ENCODE measurements around the gene LIMCH1.

LIMCH1 gene

DNA sequence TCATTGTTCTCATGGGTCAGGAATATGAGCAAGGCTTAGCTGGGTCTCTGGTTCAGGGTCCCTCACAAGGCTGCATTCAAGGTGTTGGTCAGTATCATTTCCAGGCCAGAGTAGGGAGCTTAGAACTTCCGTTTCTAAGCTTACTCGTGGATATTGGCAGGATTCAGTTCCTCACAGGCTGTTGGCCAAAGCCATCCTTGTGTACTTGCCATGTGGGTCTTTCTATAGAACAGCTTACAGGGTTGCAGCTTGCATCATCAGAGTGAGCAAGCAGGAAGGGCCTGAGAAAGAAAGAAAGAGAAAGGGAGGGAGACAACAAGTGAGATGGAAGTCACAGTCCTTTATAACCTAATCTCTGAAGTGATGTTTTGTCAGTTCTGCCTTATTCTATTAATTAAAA is 5.1 kb upstream of the LIMCH1 start:
- no peak for DNase-seq

DNA sequence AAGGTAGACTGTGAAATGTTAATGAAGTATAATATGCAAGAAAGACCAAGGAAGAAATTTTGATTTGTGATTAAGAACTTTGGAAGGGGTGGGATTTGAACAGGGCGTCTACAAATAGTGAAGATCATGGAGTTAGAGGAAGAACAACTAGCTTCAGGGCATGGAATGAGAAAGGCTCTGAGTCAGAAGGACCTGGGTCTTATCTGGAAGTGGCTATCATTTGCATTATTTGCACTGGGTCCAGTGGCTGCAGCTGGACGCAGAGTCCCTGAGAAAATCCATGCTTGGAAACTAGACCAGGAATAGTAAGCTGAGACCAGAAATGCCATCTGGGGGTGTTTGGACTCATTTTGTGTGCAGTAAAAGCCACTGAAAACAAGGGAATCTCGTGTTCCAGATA is 4.3 kb upstream of the LIMCH1 start:
- DNase-seq = no peak

GRCh38 chr4:41534404-41534803 is 3.6 kb upstream of the LIMCH1 start:
- no peak for DNase-seq

- DNase-seq = no peak
These were observed 2.0 kb upstream of the LIMCH1 start for GRCh38 chr4:41535911-41536371.

DNA sequence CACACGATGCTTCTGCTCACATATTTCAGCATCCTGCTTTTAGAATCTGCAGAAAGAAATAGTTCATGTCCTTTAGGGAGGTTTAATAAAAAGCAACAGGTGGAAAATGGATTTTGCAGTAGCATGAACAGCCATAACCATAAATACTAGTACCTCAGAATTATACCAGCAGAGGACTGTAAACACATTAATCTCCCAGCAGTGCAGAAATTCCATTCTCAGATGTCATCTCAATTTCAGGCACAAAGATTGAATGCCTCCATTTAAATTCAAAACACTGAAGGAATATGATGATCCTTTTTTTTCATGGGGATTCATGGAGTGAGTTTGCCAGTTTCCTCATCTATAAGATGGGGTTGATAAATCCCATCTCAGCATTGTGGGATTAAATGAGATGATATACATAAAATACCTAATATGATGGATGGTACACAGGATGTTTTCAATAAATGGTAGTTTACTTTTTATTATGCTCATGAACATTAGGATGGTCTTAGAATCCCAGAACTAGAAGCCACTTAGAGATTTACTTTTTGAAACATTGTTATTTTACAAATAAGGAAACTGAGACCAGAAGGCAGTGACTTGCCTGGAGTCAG is 566 bp upstream of the LIMCH1 start:
- DNase-seq = no peak

DNA sequence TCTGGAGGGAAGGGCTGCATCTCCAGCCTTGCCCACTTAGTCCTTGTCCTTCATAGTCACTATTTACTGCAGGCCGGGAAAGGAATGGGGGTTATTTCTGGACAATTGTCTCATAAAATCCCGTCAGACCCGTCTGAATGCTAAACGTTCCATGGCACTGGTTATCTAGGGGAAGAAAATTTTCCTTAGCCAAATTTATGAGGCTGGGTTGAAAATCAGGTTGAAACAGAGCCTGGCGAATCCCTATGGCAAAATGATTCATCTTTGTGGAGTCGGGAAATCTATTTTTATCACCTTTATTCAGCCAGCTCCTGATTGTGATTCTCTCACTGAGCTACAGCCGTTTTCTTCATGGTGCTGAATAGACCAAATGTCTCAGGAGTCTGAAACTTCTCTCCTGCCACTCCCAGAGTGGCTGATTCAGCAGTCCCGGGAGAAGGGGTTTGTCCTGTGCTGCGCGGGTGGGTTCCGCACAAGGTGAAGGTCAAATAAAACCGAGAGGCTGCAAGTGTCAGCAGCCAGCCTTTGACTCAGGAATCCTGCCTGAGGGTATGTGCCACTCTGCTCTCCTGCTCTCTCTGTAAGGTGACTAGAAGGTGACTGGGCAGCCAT is 1.0 kb downstream of the LIMCH1 start:
- DNase-seq = no peak

DNA sequence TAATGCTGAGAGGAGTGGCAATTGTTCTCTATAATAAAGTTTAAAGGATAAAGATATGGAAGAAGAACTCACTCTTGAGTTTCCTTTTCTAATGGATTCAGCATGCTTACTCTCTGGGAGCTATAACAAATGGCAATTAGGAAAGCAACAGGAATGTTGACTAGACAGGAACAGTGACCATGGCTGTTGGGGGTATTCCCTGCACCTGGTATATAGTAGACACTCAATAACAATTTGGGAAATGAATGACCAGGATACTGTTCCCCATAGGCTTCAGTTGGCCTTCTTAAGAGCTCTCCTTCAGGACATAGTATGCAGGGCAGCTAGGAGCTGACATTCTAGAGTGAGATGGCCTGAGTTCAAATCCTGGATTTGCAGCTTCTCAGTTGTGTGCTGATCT is 1.8 kb downstream of the LIMCH1 start:
- DNase-seq = no peak

DNA sequence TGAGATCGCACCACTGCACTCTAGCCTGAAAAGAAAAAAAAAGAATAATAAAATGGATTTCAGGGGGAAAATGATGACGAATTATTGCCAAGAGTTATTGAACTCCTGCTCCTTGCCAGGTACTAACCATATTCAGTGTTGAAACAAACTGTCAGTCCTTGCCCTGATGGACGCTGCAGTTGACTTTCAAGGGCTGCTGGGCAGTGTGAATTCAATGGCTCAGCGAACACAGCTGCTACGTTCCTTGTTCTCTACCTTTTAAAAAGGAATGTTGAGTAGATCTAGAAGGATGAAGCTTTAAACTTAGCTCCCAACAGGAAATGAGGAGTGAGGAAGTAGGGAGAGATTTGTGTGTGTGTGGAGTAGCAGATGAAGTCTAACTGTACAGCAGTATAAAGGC is 2.7 kb downstream of the LIMCH1 start:
- DNase-seq = no peak

GRCh38 chr4:41541687-41542094 is 3.7 kb downstream of the LIMCH1 start:
- no peak for DNase-seq

- DNase-seq = no peak
These were observed 4.7 kb downstream of the LIMCH1 start for GRCh38 chr4:41542526-41543275.

DNA sequence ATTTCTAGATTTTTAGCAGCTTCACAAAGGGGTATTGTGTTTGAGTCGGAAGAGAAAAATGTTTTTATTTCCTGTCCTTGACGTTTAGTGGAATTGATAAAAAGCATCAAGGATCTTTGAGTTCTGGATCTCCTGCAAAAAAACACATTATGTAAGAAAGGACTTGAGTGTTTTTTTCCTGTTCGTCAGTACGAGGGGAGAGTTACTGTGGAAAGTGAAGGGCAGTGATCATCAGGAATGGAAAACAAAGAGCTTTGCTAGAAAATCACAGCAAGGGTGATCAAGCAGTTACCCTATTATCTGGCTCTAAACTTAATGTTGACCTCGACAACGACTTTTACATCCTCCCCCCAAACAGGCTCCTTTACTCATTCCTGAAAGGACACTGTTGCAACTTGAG is 7.3 kb downstream of the LIMCH1 start:
- DNase-seq = no peak

- DNase-seq = no peak
These were observed 8.7 kb downstream of the LIMCH1 start for GRCh38 chr4:41546638-41547037.

DNA sequence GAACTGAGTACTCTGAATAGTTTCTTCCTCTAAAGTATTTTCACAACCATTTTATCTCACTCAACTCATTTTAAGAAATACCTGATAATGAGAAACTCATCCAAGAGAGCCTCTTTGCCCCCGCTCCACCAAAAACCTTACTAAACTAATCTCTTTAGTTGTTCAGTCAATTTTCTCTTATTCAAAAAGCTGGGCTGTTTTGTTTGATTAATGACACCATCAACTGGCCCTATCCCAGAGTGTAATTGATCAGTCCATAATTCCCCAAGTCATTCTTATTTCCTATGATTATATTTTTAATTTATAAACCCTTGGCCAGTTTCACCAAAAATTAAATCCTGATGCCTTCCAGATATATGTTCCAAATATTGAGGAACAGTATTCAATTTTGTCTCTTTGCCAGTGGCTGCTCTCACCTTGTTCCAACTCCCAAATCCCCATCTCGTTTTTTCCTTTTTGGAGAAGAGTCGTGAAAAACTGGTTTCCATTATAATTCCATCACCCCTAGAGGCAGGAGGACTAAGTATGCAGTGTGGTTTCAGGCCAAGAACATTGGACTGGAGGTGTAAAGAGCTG is 10.4 kb downstream of the LIMCH1 start:
- DNase-seq = no peak

DNA sequence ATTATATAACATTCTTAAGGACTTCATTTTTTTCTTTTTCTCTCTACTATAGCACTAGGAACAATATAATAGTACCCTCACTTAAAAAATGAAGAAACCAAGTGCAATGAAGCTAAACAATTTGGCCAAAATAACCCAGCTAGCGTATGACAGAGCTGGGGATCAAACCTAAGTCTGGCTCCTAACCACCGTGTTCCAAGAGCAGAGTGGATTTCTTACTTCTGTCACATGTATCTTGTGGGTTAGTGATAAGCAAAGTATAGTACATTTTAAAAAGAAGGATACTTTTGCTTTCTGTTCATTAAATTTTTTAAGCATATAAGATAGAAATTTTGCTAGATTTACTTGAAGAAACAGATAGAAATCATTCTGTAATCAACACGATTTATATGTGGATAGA is 11.5 kb downstream of the LIMCH1 start:
- DNase-seq = no peak

GRCh38 chr4:41550308-41550707 is 12.4 kb downstream of the LIMCH1 start:
- no peak for DNase-seq

DNA sequence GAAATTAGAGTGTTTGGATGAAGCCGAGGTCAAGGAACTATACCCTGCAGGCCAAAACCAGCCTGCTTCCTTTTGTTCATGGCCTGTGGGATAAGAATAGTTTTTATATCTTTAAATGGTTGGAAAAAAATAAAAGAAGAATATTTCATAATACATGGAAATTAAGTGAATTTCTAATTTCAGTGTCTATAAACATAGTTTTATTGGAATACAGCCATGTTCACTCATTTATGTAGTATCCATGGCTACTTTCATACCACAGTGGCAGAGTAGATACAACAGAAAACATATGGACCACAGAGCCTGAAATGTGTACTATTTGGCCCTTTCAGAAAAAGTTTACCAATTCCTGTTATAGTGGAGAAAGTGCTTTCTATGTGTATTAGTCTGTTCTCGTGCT is 13.6 kb downstream of the LIMCH1 start:
- DNase-seq = no peak

GRCh38 chr4:41554905-41555304 is 16.9 kb downstream of the LIMCH1 start:
- DNase-seq = no peak

DNA sequence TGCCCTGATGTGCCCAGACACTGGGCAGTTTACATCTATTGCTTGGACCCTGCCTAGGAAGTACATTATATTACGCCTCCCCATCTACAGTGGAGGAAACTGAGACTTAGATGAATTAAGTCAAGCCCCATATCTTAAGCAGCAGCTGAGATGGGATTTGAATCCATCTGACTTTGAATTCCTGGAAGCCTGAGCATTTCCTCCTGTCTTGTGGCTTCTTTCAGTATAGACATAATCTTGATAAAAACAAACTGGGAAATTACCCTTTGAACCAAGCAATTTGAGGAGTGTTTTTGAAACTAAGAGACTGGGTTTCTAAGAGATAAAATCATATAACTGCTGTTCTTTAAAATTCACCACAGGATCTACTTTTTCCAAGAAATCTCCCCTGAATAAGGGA is 18.6 kb downstream of the LIMCH1 start:
- DNase-seq = no peak

DNA sequence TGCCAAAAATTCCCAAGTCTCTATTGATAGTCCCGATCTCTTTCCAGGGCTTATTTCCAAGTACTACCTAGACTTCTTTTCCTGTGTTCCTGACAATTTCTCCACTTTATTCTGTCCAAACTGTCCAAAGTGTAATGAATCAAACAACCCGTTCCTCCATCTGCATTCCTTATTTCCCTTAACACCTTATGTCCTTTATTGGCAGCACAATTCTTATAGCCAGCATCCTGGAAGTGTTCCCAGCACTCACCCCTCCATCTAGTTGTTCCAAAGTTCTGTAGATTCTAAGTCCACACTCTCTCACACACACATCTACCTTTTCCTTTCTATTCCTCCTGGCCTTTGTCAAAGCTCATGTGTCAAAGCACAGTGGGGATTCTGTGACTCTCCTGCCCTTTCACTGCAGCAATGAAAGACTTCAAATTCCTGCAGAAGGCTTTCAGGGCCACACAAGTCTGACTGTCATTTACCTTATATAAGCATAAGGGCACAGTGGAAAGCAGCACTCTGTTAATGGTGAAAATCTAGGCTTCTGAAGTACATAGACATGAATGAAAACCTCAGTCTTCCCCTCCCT is 22.1 kb downstream of the LIMCH1 start:
- DNase-seq = no peak

- DNase-seq = no peak
These were observed 23.3 kb downstream of the LIMCH1 start for GRCh38 chr4:41561244-41561643.

GRCh38 chr4:41567186-41567585 is 29.2 kb downstream of the LIMCH1 start:
- DNase-seq = no peak

DNA sequence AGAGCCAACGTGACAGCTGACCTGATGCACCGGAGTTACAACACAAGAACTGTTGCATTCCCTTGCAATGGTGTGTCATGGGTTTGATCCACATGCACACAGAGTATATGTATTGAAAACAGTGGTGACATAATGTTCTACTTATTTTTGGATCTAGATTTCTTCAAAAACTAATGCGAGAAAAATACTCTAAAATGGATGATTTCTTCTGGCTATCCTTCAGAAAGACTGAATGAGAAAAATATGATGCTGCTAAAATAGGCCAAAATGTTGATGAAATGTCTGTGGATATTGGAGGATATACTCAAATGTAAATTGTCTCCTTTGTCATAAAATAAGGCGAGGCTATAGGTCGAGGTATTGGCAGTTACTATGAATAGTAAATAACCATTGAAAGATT is 30.4 kb downstream of the LIMCH1 start:
- DNase-seq = no peak

GRCh38 chr4:41569961-41570360 is 32.0 kb downstream of the LIMCH1 start:
- DNase-seq = no peak

GRCh38 chr4:41571422-41571821 is 33.5 kb downstream of the LIMCH1 start:
- DNase-seq = no peak
